Measurements from ENCODE around the gene RASSF8.

GRCh38 chr12:25960143-25960542 lies 1.7 kb downstream of the RASSF8 start:
- no peak for TF ChIP-seq EZH2 (IDR thresholded peaks at IDR 0.05; ENCODE audit: insufficient read depth, low read length)
- TF ChIP-seq, protein P1, sequence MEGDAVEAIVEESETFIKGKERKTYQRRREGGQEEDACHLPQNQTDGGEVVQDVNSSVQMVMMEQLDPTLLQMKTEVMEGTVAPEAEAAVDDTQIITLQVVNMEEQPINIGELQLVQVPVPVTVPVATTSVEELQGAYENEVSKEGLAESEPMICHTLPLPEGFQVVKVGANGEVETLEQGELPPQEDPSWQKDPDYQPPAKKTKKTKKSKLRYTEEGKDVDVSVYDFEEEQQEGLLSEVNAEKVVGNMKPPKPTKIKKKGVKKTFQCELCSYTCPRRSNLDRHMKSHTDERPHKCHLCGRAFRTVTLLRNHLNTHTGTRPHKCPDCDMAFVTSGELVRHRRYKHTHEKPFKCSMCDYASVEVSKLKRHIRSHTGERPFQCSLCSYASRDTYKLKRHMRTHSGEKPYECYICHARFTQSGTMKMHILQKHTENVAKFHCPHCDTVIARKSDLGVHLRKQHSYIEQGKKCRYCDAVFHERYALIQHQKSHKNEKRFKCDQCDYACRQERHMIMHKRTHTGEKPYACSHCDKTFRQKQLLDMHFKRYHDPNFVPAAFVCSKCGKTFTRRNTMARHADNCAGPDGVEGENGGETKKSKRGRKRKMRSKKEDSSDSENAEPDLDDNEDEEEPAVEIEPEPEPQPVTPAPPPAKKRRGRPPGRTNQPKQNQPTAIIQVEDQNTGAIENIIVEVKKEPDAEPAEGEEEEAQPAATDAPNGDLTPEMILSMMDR (IDR thresholded peaks at IDR 0.05; ENCODE audit: insufficient read depth, low read depth, low read length), result no peak
